OCI-M1 (cell line): ENCODE measurements around the gene KLHL2.

Experiments
- DNase-seq: peaks from one replicate; lab custom pipeline; 2025; lab: John Stamatoyannopoulos, UW

KLHL2 gene

DNA sequence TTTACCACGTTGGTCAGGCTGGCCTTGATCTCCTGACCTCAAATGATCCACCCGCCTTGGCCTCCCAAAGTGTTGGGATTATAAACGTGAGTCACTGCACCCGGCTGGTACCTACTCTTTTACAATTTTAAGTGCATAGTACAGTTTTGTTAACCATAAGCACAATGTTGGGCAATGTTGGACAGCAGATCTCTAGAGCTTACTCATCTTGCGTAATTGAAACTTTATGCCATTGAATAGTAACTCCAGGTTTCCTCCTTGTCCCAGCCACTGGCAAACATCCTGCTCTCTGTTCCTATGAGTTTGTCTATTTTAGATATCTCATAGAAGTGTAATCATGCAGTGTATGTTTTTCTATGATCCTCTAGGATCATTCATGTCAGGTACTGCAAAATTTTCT lies 162.2 kb downstream of the KLHL2 start:
- no peak for DNase-seq

DNA sequence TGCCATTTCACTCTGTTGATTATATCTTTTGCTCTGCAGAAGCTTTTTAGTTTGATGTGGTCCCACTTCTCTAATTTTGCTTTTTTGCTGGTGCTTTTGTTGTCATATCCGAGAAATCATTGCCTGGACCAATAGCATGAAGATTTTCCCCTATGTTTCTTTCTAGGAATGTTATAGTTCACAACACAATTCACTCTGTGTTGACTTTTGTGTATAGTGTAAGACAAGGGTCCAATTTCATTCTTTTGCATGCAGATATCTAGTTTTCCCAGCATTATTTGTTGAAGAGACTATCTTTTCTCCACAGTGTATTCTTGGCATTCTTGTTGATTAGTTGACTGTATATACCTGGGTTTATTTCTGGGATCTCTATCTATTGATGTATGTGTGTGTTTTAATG lies 163.2 kb downstream of the KLHL2 start:
- DNase-seq, result no peak
